Mucosa of rectum (tissue), 2 donors: ENCODE results near the gene CXCR6.

Source experiments
- H3K27ac ChIP-seq, 2 donors: one replicate each; pipeline ENCODE4 v1.7.0; 2013; ENCODE audit warnings: inconsistent platforms in 2 of 2, low read depth in 2 of 2, low read length in 2 of 2
- H3K27me3 ChIP-seq, 2 donors: one replicate each; pipeline ENCODE4 v1.7.0; 2013; ENCODE audit warnings: low read length in 2 of 2; ENCODE audit not compliant: control insufficient read depth in 2 of 2, insufficient read depth in 2 of 2
- H3K36me3 ChIP-seq, 2 donors: one replicate each; pipeline ENCODE4 v1.7.0; 2013; ENCODE audit warnings: low read length in 2 of 2; ENCODE audit not compliant: control insufficient read depth in 2 of 2, insufficient read depth in 2 of 2
- H3K4me1 ChIP-seq, 2 donors: one replicate each; pipeline ENCODE4 v1.7.0; 2013; ENCODE audit warnings: low read length in 2 of 2, mild to moderate bottlenecking in 1 of 2; ENCODE audit not compliant: control insufficient read depth in 2 of 2, insufficient read depth in 2 of 2
- H3K4me3 ChIP-seq, 2 donors: one replicate each; pipeline ENCODE4 v1.7.0; 2013; ENCODE audit warnings: low read length in 2 of 2
- H3K9ac ChIP-seq, 2 donors: one replicate each; pipeline ENCODE4 v1.7.0; 2013; ENCODE audit warnings: low read length in 2 of 2, low read depth in 1 of 2, mild to moderate bottlenecking in 1 of 2
- H3K9me3 ChIP-seq, 2 donors: one replicate each; pipeline ENCODE4 v1.7.0; 2013; ENCODE audit warnings: low read length in 2 of 2; ENCODE audit not compliant: control insufficient read depth in 2 of 2
- donor health status: healthy.
- donor health status: Normal muscosa, but diverticular disease.

CXCR6 gene

DNA sequence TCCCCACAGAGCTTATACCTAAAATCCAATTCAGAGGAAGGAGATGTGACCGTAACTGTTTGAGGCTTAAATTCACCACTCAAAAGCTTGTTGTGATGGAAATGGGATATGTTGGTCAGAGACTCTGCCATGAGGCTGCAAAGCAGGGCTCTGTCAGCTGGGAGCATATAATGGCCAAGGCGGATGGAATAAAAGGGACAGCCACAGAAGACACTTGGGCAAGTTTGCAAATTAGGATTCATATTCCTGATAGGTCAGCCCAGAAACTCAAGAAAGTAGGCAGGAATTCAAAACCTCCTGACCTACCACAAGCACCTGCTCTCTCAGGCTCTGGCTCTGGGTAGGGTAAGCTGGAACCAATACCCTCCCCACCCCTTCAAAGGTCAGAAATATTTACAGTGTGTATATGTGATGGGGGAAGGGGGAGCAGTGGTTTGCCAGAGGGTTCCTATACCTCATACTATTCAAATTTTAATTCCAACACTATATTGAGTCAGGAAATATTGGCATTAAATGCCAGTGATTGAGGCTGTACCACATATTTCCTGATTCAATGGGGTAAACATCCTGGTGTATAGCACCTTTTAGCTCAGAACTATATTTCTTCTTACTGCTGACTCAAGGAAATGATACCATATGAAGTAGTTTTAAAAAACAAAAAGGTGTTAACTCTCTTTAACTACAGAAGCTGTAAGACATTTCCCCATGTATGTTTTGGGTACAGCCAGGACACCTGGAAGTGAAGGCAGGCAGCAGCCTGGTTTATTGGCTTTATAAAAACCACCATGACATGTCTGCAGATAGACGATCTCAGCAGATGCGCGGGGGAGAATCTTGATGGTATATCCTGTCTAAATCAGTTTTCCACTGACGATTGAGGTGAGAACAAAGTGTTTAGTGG is 33.2 kb downstream of the CXCR6 start:
- Histone ChIP-seq H3K27ac (peak overlapping the region; percentile 5 to 42), H3K27me3 (no peaks in the 10 kb centered on the region), H3K4me1 (peaks cover 10 to 25% of the 10 kb centered on the region in 2 donors), H3K36me3 (peaks cover 26 to 37% of the 10 kb centered on the region in 2 donors), H3K9me3 (no peaks in the 10 kb centered on the region), H3K9ac (no peak overlapping the region), H3K4me3 (no peak overlapping the region)

GRCh38 chr3:45978006-45978761 is 34.9 kb downstream of the CXCR6 start:
- Histone ChIP-seq H3K4me3 (no peak overlapping the region), H3K4me1 (peaks cover 10 to 25% of the 10 kb centered on the region in 2 donors), H3K9me3 (no peaks in the 10 kb centered on the region), H3K27ac (peak overlapping the region; percentile 38 to 53), H3K36me3 (peaks cover 37 to 43% of the 10 kb centered on the region in 2 donors), H3K9ac (no peak overlapping the region), H3K27me3 (no peaks in the 10 kb centered on the region)

GRCh38 chr3:45979378-45979777 is 36.1 kb downstream of the CXCR6 start:
- H3K4me1 ChIP-seq: peaks cover 10 to 25% of the 10 kb centered on the region in 2 donors
- H3K9ac ChIP-seq: no peak overlapping the region
- no peak overlapping the region for H3K4me3 ChIP-seq
- no peaks in the 10 kb centered on the region for H3K27me3 ChIP-seq
- H3K36me3 ChIP-seq: peaks cover 49 to 50% of the 10 kb centered on the region in 2 donors
- no peaks in the 10 kb centered on the region for H3K9me3 ChIP-seq
- peak overlapping the region in 1 of 2 donors; percentile 35 for H3K27ac ChIP-seq

- Histone ChIP-seq H3K27me3 (no peaks in the 10 kb centered on the region), H3K9me3 (no peaks in the 10 kb centered on the region), H3K4me3 (no peak overlapping the region), H3K36me3 (peaks cover 40 to 48% of the 10 kb centered on the region in 2 donors), H3K4me1 (peaks cover 18 to 25% of the 10 kb centered on the region in 2 donors), H3K9ac (no peak overlapping the region), H3K27ac (no peak overlapping the region)
Measured at GRCh38 chr3:45980229-45980813, 37.1 kb downstream of the CXCR6 start.

GRCh38 chr3:45980819-45981218 is 37.6 kb downstream of the CXCR6 start:
- no peaks in the 10 kb centered on the region for H3K27me3 ChIP-seq
- no peak overlapping the region for H3K9ac ChIP-seq
- no peak overlapping the region for H3K27ac ChIP-seq
- no peaks in the 10 kb centered on the region for H3K9me3 ChIP-seq
- no peak overlapping the region for H3K4me3 ChIP-seq
- H3K36me3 ChIP-seq: peaks cover 39 to 47% of the 10 kb centered on the region in 2 donors
- H3K4me1 ChIP-seq: peaks cover 21 to 26% of the 10 kb centered on the region in 2 donors

DNA sequence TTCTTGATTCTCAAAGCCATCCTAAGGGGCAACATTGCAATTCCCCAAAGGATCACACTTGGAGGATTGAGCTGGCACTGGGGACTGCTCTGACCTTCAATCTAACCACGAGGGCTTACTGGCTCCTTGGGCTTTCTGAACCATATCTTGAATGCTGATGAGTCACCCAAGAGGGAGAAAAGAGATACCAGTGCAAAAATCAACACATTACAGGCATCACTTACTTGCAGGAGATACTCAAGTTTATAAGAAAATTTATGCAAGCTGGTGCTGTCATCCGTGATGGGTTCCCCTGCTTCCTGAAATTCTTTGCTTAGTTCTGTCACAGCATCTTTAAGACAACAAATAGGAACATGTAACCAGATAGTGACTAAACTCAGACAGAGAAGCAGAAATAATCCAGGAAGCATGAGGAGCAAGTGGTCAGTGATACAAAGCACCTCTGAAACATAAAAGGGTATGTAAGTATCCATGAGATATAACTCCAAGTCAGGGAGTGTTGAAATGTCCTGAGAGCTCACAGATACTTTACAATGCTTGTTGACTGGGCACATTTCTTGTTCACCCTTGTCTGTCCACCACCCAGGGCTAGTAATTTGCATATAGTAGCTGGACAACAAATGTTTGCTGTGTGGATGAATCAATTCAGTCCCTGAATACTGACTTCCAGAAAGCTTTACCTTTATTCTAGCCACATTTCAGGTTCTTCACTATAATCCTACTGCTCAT is 38.2 kb downstream of the CXCR6 start:
- H3K36me3 ChIP-seq: peaks cover 36 to 44% of the 10 kb centered on the region in 2 donors
- H3K4me3 ChIP-seq: no peak overlapping the region
- H3K9me3 ChIP-seq: no peaks in the 10 kb centered on the region
- H3K9ac ChIP-seq: no peak overlapping the region
- H3K4me1 ChIP-seq: peaks cover 26 to 27% of the 10 kb centered on the region in 2 donors
- H3K27ac ChIP-seq: no peak overlapping the region
- H3K27me3 ChIP-seq: no peaks in the 10 kb centered on the region

GRCh38 chr3:45983770-45984169 is 40.5 kb downstream of the CXCR6 start:
- Histone ChIP-seq H3K4me3 (no peak overlapping the region), H3K9me3 (no peaks in the 10 kb centered on the region), H3K4me1 (peaks cover 31 to 39% of the 10 kb centered on the region in 2 donors), H3K27ac (no peak overlapping the region), H3K27me3 (no peaks in the 10 kb centered on the region), H3K36me3 (peaks cover 36 to 44% of the 10 kb centered on the region in 2 donors), H3K9ac (no peak overlapping the region)

- H3K4me1 ChIP-seq: peaks cover 25 to 34% of the 10 kb centered on the region in 2 donors
- H3K27ac ChIP-seq: peak overlapping the region in 1 of 2 donors; percentile 76
- no peaks in the 10 kb centered on the region for H3K9me3 ChIP-seq
- no peak overlapping the region for H3K9ac ChIP-seq
- peaks cover 31 to 41% of the 10 kb centered on the region in 2 donors for H3K36me3 ChIP-seq
- H3K4me3 ChIP-seq: no peak overlapping the region
- no peaks in the 10 kb centered on the region for H3K27me3 ChIP-seq
Measured at GRCh38 chr3:45984331-45985312, 41.4 kb downstream of the CXCR6 start.
